Lung (tissue), 12 donors: ENCODE results near the gene NKTR. TPM values are rescaled to one million over a fixed set of nuclear protein-coding genes. Genes with fewer than 3 reads are reported as not detected.

ENCODE experiments used
- ATAC-seq: fragments of 200-7000 bp; cut with Tn5 transposase; one replicate; pipeline ENCODE4 v1.9.1; 2020; ENCODE audit warnings: moderate number of reproducible peaks; ENCODE audit not compliant: insufficient read depth, low FRiP score
- DNase-seq, 3 donors: peaks; one replicate each; pipeline ENCODE4 v3.0.0-alpha.2; 2013 to 2017
- H3K27ac ChIP-seq, 2 donors: one replicate each; pipeline ENCODE4 v1.5.1; 2013; ENCODE audit warnings: mild to moderate bottlenecking in 2 of 2, moderate library complexity in 2 of 2, control low read depth in 1 of 2, inconsistent platforms in 1 of 2, low read depth in 1 of 2, low read length in 1 of 2
- H3K27me3 ChIP-seq, 3 donors: one replicate each; pipeline ENCODE4 v1.5.1; 2013; ENCODE audit warnings: low read length in 2 of 3; ENCODE audit not compliant: control insufficient read depth in 3 of 3, insufficient read depth in 3 of 3
- H3K36me3 ChIP-seq, 4 donors: one replicate each; pipeline ENCODE4 v1.5.1; 2013; ENCODE audit warnings: low read length in 4 of 4, mild to moderate bottlenecking in 1 of 4, moderate library complexity in 1 of 4; ENCODE audit not compliant: control insufficient read depth in 4 of 4, insufficient read depth in 4 of 4
- H3K4me1 ChIP-seq, 5 donors: one replicate each; pipeline ENCODE4 v1.5.1; 2013; ENCODE audit warnings: low read length in 5 of 5, mild to moderate bottlenecking in 2 of 5, moderate library complexity in 1 of 5; ENCODE audit not compliant: control insufficient read depth in 5 of 5, insufficient read depth in 5 of 5
- H3K4me3 ChIP-seq: one replicate; pipeline ENCODE4 v1.5.1; 2013; ENCODE audit warnings: mild to moderate bottlenecking, control low read depth, moderate library complexity
- H3K9ac ChIP-seq, 2 donors: one replicate each; pipeline ENCODE4 v1.5.1; 2013; ENCODE audit warnings: low read length in 2 of 2, control low read depth in 1 of 2; ENCODE audit not compliant: insufficient read depth in 1 of 2
- H3K9me3 ChIP-seq, 4 donors: one replicate each; pipeline ENCODE4 v1.5.1; 2013; ENCODE audit warnings: low read length in 3 of 4, mild to moderate bottlenecking in 1 of 4, moderate library complexity in 1 of 4; ENCODE audit not compliant: control insufficient read depth in 4 of 4, insufficient read depth in 3 of 4
- CTCF ChIP-seq: IDR thresholded peaks from 2 replicates; pipeline ENCODE4 v1.5.1; 2012; ENCODE audit warnings: mild to moderate bottlenecking; ENCODE audit errors: control extremely low read depth, extremely low read depth
- WGBS, 2 donors: extraction: QIAGEN DNeasy Blood & Tissue Kit; methylation state at CpG; one replicate each; pipeline ENCODE4 v1.1.7; 2013; 5-methylcytosine and 5-hydroxymethylcytosine counted together
- polyA plus RNA-seq, 2 donors: library from polyadenylated mRNA; stranded (reverse); fragments of 200-250 nt; gene quantifications; one replicate each; pipeline ENCODE4 v1.2.1, GENCODE V29; 2013
- total RNA-seq, 2 donors: library from RNA; depleted of rRNA in 1 of 2; stranded (reverse); fragments of >200 nt in 1 of 2; gene quantifications; one replicate each; pipeline ENCODE4 v1.2.1, GENCODE V29; 2014 to 2021
- donor health status: control.
- donor health status: control.
- donor health status: Bipolar disorder and iron deficiency.
- donor health status: healthy.
- donor health status: DM: yes; HTN: yes; CAD: no.

NKTR gene
- total and polyA plus RNA-seq, 4 donors, result 15.3 to 291 (median 52.9) TPM

- no peaks in the 10 kb centered on the region for H3K27me3 ChIP-seq
- peaks cover 3 to 23% (median 15%) of the 10 kb centered on the region in 5 donors for H3K4me1 ChIP-seq
- no peak for TF ChIP-seq CTCF
- WGBS, 2 donors, result 74 to 83% methylated on average over 4 of the region's 4 CpGs
- no peak overlapping the region for H3K9ac ChIP-seq
- ATAC-seq, result no peak
- no peak overlapping the region for H3K27ac ChIP-seq
- H3K4me3 ChIP-seq, result no peak overlapping the region
- no peaks in the 10 kb centered on the region for H3K9me3 ChIP-seq
- peaks cover 0 to 17% (median 0%) of the 10 kb centered on the region in 4 donors for H3K36me3 ChIP-seq
- no peak for DNase-seq
Observed at GRCh38 chr3:42657675-42658074, 57.2 kb downstream of the NKTR start.

- TF ChIP-seq CTCF, result no peak
- WGBS, 2 donors, result 93 to 94% methylated on average over 34 of the region's 34 CpGs
- DNase-seq (no peak), ATAC-seq (no peak)
- Histone ChIP-seq H3K27me3 (no peaks in the 10 kb centered on the region), H3K4me1 (peaks cover 3 to 18% (median 10%) of the 10 kb centered on the region in 5 donors), H3K27ac (no peak overlapping the region), H3K9ac (no peak overlapping the region), H3K9me3 (no peaks in the 10 kb centered on the region), H3K4me3 (no peak overlapping the region), H3K36me3 (peaks cover 0 to 17% (median 0%) of the 10 kb centered on the region in 4 donors)
Observed at GRCh38 chr3:42658091-42658770, 57.7 kb downstream of the NKTR start.

DNA sequence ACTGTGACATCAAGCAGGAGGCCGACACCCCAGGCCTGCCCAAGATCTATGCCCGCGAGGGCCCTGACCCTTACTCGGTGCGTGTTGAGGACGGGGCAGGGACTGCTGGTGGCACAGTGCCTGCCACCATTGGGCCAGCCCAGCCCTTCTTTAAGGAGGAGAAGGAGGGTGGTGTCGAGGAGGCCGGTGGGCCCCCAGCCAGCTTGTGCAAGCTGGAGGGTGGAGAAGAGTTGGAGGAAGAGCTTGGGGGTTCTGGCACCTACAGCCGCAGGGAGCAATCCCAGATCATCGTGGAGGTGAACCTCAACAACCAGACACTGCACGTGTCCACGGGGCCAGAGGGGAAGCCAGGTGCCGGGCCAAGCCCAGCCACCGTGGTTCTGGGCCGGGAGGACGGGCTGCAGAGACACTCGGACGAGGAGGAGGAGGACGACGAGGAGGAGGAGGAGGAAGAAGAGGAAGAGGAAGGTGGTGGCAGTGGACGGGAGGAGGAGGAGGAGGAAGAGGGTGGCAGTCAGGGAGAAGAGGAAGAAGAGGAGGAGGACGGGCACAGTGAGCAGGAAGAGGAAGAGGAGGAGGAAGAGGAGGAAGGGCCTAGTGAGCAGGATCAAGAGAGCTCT lies 58.4 kb downstream of the NKTR start:
- no peak overlapping the region for H3K27ac ChIP-seq
- no peak for TF ChIP-seq CTCF
- no peak overlapping the region for H3K9ac ChIP-seq
- ATAC-seq (no peak), DNase-seq (no peak)
- peaks cover 0 to 17% (median 0%) of the 10 kb centered on the region in 4 donors for H3K36me3 ChIP-seq
- WGBS, 2 donors, result 56 to 73% methylated on average over 22 of the region's 22 CpGs
- H3K4me1 ChIP-seq, result peaks cover 0 to 11% (median 6%) of the 10 kb centered on the region in 5 donors
- H3K4me3 ChIP-seq, result no peak overlapping the region
- H3K27me3 ChIP-seq, result no peaks in the 10 kb centered on the region
- no peaks in the 10 kb centered on the region for H3K9me3 ChIP-seq
